Measurements from ENCODE around the gene EIF2B2.

DNA sequence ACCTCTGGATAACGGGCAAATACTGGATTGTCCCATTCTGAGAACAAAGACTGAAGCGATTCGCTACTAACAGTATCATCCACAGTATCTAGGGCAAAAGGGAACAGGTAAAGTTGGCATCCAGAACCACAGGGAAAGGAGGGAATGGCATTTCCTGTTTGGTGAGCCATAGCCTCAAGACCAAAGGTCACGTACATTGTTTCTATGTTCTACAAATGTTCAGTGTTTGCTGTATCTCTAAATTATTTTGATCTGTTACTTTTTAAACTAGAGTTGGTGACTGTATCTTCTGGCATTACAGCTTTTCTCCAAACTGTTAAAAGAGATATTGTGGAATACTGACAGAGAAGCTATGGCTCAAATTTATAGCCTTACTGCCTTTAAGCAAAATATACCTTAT is 38.9 kb downstream of the EIF2B2 start:
- TF ChIP-seq ETV1 (tag; conservative IDR thresholded peaks at IDR 0.05; ENCODE audit: low read depth), result no peak
- TF ChIP-seq SAP30 (IDR thresholded peaks at IDR 0.05; ENCODE audit: borderline replicate concordance, insufficient read depth, low read depth, low read length, poor library complexity, severe bottlenecking), result no peak
- TF ChIP-seq NFATC3 (IDR thresholded peaks at IDR 0.05), result no peak
- no peak for TF ChIP-seq TAF9B (IDR thresholded peaks at IDR 0.05; ENCODE audit: partially characterized antibody)
- TF ChIP-seq ETV5 (CRISPR knock-in tag; IDR thresholded peaks at IDR 0.05; ENCODE audit: low read depth), result no peak
- no peak for TF ChIP-seq HDGF (IDR thresholded peaks at IDR 0.05)
- TF ChIP-seq NFIC (IDR thresholded peaks at IDR 0.05), result no peak
- no peak for TF ChIP-seq FOXM1 (IDR thresholded peaks at IDR 0.05; ENCODE audit: low read depth)
- TF ChIP-seq FOXM1 (CRISPR knock-in tag; IDR thresholded peaks at IDR 0.05; ENCODE audit: low read depth), result no peak
- TF ChIP-seq EZH2 (IDR thresholded peaks at IDR 0.05; ENCODE audit: borderline replicate concordance, low read depth, low read length), result no peak
- TF ChIP-seq, protein P1, sequence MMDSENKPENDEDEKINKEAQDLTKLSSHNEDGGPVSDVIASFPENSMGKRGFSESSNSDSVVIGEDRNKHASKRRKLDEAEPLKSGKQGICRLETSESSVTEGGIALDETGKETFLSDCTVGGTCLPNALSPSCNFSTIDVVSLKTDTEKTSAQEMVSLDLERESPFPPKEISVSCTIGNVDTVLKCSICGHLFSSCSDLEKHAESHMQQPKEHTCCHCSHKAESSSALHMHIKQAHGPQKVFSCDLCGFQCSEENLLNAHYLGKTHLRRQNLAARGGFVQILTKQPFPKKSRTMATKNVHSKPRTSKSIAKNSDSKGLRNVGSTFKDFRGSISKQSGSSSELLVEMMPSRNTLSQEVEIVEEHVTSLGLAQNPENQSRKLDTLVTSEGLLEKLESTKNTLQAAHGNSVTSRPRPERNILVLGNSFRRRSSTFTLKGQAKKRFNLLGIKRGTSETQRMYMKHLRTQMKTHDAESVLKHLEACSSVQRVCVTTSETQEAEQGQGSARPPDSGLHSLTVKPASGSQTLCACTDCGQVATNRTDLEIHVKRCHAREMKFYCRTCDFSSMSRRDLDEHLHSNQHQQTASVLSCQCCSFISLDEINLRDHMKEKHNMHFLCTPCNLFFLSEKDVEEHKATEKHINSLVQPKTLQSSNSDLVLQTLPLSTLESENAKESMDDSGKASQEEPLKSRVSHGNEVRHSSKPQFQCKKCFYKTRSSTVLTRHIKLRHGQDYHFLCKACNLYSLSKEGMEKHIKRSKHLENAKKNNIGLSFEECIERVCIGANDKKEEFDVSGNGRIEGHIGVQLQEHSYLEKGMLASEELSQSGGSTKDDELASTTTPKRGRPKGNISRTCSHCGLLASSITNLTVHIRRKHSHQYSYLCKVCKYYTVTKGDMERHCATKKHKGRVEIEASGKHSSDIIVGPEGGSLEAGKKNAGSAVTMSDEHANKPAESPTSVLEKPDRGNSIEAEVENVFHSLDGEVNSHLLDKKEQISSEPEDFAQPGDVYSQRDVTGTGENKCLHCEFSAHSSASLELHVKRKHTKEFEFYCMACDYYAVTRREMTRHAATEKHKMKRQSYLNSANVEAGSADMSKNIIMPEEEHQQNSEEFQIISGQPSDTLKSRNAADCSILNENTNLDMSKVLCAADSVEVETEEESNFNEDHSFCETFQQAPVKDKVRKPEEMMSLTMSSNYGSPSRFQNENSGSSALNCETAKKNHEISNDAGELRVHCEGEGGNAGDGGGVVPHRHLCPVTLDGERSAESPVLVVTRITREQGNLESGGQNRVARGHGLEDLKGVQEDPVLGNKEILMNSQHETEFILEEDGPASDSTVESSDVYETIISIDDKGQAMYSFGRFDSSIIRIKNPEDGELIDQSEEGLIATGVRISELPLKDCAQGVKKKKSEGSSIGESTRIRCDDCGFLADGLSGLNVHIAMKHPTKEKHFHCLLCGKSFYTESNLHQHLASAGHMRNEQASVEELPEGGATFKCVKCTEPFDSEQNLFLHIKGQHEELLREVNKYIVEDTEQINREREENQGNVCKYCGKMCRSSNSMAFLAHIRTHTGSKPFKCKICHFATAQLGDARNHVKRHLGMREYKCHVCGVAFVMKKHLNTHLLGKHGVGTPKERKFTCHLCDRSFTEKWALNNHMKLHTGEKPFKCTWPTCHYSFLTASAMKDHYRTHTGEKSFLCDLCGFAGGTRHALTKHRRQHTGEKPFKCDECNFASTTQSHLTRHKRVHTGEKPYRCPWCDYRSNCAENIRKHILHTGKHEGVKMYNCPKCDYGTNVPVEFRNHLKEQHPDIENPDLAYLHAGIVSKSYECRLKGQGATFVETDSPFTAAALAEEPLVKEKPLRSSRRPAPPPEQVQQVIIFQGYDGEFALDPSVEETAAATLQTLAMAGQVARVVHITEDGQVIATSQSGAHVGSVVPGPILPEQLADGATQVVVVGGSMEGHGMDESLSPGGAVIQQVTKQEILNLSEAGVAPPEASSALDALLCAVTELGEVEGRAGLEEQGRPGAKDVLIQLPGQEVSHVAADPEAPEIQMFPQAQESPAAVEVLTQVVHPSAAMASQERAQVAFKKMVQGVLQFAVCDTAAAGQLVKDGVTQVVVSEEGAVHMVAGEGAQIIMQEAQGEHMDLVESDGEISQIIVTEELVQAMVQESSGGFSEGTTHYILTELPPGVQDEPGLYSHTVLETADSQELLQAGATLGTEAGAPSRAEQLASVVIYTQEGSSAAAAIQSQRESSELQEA (IDR thresholded peaks at IDR 0.05; ENCODE audit: low read depth), result no peak
